HG03571 (cell line): ENCODE results near the gene SEMA4D.
"Not testable (repeated sequence)": the region's sequence is repeated elsewhere in the genome, so short reads cannot be mapped to it uniquely, and the experiment has no call there.

Experiments used
- ATAC-seq: cut with Tn5 transposase; IDR thresholded peaks from one replicate; pipeline ENCODE4 v1.9.1; 2021; ENCODE audit not compliant: unreplicated experiment

The SEMA4D gene

DNA sequence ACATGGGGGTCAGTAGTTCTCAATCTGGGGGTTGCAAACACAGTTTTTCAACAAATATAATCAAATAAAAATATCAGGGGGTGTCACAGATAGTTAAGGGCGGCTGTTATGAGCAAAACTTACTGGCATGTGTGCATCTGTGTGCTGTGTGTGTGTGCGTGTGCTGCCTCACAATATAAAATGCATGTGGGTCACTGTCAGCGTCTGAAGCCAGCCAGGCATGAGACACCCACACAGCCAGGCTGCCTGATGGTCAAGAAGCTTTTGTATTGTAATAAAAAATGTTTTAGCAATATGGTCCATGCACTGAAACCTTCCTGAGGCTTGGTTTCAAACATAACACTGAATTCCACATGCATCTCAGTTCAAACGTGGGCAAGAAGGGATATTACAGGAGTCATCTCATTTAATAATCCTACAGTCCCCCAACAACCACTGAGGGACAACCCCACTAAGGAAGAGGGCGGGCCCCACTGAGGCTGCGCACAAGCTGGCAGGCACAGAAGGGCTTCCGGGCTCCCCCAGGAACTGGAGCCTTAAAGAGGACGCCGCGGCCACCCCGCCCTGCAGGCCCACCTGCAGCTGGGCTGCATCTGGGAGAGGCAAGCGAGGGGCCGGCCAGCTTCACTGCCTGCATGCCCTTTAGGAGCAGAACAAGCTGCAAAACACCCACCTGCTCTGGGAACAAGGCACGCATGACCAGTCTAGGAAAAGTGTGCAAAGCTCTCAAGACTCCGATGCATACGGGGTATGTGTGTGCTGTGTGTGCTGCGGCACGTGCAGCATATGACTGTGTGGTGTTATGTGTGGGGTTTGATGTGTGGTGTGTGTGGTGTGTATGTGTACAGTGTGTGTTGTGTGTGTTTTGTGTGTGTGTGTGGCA lies 14.1 kb downstream of the SEMA4D start:
- ATAC-seq: peak; percentile 69

DNA sequence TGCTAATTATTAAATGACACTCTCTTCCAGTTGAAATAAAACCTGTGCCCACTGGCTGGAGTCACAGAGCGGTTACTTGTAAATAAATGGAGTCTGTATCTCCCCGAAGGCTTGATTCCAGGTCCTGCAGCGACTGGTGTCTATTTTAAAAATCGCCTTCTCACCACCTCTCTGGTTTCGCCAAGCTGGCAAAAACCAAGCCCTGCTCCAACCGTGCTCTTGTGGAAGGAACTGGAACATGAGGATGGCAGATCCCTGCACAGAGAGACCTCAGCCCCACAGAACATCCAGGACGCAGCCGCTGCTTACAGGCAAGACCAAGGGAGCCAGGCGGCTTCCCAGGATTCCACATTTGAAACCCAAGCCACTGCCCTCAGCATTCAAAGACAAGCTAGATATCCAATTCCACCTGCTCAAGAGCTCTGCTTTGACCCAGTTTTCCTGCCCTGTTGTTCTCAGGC lies 15.0 kb downstream of the SEMA4D start:
- ATAC-seq: no peak

DNA sequence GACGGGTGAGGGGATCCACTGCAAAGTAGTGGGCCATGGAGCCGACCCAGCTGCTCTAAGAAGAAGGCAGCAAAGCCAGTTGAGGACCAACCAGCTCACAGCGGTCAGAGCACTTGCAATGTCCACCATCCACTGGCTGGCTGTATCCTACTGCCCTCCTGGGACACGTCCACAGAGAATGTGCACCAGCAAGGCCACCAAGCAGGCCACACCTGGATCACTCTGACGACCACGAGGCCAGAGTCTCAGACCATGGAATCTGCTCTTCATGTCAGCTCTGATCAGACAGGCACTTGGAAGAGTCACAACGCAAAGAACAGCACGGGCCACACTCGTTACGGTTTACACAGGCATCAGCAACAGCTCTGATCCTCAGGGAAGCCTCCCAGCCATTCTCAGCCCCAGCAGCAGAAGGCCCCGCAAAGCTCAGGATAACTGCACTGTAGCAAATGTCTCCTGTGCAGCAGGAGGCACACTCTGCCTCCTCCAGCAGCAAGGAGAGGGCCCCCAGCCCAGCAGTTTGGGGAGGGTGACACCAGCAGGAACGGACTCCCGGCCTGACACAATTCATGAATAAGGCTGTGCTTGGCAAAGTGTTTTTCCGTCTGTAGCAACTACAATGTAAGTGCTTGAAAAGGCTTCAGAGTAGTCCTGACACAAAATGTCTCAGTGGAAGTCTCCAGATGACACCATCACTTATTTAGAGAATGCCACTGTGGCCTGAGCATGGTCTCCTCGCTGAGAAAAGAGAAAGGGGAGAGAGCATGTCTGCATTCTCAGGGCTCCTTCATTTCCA lies 15.7 kb downstream of the SEMA4D start:
- no peak for ATAC-seq

DNA sequence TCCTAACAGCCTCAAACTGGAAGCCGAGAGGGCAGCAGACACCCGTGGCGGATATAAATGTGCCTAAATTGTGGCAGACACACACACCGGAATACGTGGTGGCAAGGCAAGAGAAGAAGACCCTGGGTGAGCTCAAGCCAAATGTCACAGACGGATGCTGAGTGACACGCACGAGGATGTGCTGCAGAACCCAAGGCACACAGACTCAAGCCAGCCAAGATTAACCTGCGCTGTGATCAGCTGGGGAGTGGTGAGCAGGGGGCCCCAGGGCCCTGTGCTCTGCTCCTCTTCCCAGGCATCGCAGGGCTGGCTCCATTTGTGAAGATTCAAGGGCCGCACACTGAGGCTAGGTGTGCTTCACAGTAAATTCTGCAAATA lies 16.4 kb downstream of the SEMA4D start:
- ATAC-seq: no peak

- ATAC-seq: no peak
These were observed 16.9 kb downstream of the SEMA4D start for GRCh38 chr9:89480825-89481537.

DNA sequence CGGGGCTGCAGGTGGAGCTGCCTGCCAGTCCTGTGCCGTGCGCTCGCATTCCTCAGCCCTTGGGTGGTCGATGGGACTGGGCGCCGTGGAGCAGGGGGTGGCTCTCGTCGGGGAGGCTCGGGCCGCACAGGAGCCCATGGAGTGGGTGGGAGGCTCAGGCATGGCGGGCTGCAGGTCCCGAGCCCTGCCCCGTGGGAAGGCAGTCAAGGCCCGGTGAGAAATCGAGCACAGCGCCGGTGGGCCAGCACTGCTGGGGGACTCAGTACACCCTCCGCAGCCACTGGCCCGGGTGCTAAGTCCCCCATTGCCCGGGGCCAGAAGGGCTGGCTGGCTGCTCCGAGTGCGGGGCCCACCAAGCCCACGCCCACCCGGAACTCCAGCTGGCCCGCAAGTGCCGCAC lies 17.5 kb downstream of the SEMA4D start:
- not testable (repeated sequence) for ATAC-seq

DNA sequence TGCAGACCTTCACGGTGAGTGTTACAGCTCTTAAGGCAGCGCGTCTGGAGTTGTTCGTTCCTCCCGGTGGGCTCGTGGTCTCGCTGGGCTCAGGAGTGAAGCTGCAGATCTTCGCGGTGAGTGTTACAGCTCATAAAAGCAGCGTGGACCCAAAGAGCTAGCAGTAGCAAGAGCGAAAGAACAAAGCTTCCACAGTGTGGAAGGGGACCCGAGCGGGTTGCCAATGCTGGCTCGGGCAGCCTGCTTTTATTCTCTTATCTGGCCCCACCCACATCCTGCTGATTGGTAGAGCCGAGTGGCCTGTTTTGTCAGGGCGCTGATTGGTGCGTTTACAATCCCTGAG lies 18.3 kb downstream of the SEMA4D start:
- not testable (repeated sequence) for ATAC-seq

- ATAC-seq: no peak
These were observed 18.9 kb downstream of the SEMA4D start for GRCh38 chr9:89478821-89479668.

GRCh38 chr9:89477811-89478630 lies 19.9 kb downstream of the SEMA4D start:
- no peak for ATAC-seq

GRCh38 chr9:89477384-89477783 lies 20.5 kb downstream of the SEMA4D start:
- ATAC-seq: no peak

GRCh38 chr9:89476546-89476945 lies 21.4 kb downstream of the SEMA4D start:
- no peak for ATAC-seq

- ATAC-seq: no peak
These were observed 21.9 kb downstream of the SEMA4D start for GRCh38 chr9:89475891-89476440.

DNA sequence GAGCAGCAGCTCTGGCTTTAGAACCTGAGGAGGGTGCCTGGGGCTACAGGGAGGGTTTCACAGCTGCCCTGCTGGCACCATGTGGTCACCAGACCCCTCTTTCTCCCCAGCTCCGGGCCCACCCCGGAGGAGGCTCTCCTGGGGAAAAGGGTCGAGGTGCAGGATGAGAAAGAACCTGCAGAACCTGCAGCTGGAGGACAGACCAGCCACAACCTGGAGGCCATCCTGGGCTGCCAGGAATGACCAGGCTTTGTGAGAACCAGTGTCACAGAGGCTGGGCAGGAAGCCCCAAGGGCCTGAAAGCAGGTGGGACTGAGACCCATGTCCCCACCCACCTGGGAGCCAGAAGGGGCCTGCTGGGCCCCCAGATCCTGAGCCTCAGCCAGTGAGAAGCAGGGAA lies 23.0 kb downstream of the SEMA4D start:
- ATAC-seq: no peak

DNA sequence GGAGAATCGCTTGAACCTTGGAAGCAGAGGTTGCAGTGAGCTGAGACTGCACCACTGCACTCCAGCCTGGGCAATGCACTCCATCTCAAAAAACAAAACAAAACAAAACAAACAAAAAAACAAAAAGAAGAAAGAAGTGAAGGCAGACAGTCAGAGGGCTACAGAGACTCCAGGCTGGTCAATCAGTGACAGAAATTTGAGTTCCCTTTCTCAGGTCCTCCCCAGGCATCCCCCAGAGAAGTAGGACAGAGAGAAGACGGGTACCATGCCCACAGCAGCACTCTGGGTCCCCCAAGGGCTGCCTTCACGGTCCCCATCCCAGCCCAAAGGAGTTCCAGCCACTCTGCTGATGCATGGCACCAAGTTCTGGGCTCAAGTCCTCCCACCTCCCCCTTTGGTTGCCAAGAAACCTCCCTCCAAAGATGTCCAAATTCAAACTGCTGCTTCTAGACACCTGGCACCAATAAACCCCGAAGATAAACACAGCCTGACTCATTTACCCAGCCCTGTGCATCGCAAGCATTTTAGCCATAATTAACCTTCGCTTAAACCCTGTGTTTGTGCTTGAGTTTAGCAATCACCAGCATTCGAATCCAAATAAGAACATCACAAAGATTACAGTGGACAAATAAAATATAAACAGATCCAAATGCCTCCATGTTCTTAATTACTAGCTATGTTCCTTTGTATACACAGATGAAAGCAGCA lies 24.0 kb downstream of the SEMA4D start:
- no peak for ATAC-seq

- not testable (repeated sequence) for ATAC-seq
These were observed 26.1 kb downstream of the SEMA4D start for GRCh38 chr9:89471796-89472320.

- no peak for ATAC-seq
These were observed 26.5 kb downstream of the SEMA4D start for GRCh38 chr9:89471390-89471789.

DNA sequence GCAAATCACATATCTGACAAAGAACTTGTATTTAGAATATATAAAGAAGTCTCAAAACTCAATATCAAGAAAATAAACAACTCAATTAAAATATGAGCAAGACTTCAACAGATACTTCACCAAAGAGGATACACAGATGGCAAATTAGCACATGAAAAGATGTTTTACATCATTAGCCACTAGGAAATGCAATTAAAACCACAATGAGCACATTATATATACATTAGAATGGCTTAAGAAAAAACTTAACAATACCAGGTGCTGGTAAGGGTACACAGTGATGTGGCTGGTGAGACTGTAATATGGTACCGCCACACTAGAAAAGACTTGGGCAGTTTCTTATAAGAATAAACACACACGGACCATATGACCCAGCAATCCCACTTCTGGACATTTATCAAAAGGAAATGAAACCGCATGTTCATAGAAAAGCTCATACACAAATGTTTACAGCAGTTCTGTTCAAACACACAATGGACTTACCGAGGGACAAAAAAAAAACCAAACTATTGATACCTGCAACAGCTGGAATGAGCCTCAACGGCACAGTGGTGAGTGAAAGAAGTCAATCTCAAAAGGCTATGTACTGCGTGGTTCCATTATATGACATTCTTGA lies 27.6 kb downstream of the SEMA4D start:
- no peak for ATAC-seq

DNA sequence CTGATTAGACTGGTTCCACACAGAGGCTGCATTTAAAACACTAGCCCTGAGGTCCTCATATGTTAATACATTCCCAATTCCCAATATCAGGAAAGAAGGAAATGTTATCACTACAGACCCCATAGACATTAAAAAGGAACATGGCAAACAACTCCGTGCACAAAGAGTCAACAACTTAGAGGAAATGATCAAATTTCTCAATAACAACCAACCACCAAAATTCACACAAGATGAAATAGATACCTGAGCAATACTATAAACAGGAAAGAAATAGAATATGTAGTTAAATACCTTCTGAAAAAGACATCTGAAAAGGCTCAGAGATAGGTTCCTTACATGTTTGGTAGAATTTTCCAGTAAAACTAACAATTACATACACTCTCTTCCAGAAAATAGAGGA lies 28.9 kb downstream of the SEMA4D start:
- ATAC-seq: no peak
